ENCODE measurements around the gene MCOLN1.
"Not testable (repeated sequence)": the region's sequence is repeated elsewhere in the genome, so short reads cannot be mapped to it uniquely, and the experiment has no call there.

MCOLN1 gene

DNA sequence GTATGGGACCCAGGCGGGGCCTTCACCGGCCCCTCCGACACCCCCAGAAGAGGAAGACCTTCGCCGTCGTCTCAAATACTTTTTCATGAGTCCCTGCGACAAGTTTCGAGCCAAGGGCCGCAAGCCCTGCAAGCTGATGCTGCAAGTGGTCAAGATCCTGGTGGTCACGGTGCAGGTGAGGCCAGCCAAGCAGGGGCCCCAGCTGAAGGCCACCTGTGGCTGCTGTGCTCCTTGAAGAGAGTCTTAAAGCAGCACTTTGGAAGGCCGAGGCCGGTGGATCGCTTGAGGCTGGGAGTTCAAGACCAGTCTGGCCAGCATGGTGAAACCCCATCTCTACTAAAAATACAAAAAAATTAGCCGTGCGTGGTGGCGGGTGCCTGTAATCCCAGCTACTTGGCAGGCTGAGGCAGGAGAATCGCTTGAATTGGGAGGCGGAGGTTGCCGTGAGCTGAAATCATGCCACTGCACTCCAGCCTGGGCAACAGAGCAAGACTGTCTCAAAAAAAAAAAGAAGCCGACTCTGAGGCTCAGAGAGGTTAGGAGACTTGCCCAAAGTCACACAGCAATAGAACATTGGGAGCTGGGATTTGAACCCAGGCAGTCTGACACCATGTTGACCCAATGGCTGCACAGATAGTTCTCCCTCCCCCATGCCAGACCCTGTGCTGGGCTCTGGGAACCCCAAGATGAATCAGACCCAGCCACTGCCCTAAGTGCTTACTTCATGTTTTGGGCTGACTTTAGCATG is 2.7 kb downstream of the MCOLN1 start:
- DNase-seq (ENCODE audit: low read depth in 2 of 2, low spot score in 1 of 2): no peak

DNA sequence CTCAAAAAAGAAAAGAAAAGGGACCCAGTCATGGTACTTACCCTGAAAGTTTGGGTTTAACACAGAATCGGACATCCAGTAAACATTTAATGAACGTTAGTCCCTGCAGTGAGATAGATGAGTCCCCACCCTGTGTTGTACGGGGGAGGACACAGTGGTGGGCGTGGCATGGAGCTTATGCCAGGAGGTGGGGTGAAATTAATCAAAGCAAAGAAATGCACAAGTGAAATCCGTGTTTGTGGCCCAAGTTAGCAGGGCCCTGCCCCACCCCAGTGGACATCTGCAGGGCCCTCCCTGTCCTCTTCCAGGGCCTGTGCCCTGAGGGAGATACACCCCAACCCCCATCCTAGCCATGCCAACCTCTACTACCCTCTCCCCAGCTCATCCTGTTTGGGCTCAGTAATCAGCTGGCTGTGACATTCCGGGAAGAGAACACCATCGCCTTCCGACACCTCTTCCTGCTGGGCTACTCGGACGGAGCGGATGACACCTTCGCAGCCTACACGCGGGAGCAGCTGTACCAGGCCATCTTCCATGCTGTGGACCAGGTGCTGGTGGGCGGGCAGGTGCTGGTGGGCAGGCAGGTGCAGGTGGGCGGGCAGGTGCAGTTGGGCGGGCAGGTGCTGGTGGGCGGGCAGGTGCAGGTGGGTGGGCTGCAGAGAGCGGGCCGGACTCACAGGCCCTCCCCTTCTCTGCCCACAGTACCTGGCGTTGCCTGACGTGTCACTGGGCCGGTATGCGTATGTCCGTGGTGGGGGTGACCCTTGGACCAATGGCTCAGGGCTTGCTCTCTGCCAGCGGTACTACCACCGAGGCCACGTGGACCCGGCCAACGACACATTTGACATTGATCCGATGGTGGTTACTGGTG is 3.9 kb downstream of the MCOLN1 start:
- no peak for DNase-seq (ENCODE audit: low read depth in 2 of 2, low spot score in 1 of 2)

- no peak for DNase-seq (ENCODE audit: low read depth in 2 of 2, low spot score in 1 of 2)
Measured at GRCh38 chr19:7527516-7528191, 5.2 kb downstream of the MCOLN1 start.

GRCh38 chr19:7528192-7528519 is 5.7 kb downstream of the MCOLN1 start:
- no peak for DNase-seq (ENCODE audit: low read depth in 2 of 2, low spot score in 1 of 2)

DNA sequence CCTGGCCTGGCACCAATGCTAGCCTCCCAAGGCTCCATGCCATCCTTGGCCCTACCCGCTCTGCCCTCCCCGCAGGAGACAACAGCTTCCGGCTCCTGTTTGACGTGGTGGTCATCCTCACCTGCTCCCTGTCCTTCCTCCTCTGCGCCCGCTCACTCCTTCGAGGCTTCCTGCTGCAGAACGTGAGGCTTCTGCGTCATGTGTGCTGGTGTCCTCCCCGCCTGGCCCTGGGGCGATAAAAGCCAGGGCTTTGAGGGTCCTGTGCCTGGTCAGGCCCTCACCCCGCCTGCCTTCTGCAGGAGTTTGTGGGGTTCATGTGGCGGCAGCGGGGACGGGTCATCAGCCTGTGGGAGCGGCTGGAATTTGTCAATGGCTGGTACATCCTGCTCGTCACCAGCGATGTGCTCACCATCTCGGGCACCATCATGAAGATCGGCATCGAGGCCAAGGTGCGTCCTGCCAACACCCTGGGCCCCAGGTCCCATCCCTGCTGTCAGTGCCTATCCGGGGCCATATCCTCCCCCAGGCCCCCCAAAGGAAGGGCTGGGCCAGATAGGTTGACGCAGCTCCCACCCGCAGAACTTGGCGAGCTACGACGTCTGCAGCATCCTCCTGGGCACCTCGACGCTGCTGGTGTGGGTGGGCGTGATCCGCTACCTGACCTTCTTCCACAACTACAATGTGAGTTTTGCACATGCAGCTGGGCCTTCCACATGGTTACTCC is 6.3 kb downstream of the MCOLN1 start:
- DNase-seq (ENCODE audit: low read depth in 2 of 2, low spot score in 1 of 2): no peak

DNA sequence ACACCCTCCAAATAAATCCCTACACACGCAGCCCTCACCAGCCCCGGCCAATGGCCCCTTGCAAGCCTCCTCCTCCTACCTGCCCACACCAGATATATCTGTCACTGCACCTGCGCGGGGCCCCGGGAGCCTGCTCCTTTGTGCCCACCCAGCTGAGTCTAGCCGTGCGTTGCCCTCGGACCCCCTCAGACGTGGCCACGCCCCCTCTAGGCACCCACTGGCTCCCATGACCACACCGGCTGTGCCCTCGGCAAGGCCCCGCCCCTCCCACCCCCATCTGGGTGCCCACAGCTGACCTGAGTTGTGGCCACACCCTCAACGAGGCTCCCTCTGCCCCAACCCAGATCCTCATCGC is 6.8 kb downstream of the MCOLN1 start:
- no peak for DNase-seq (ENCODE audit: low read depth in 2 of 2, low spot score in 1 of 2)

GRCh38 chr19:7529610-7530490 is 7.4 kb downstream of the MCOLN1 start:
- no peak for DNase-seq (ENCODE audit: low read depth in 2 of 2, low spot score in 1 of 2)

GRCh38 chr19:7533281-7533885 is 11.0 kb downstream of the MCOLN1 start:
- no peak for DNase-seq (ENCODE audit: low read depth in 2 of 2, low spot score in 1 of 2)

DNA sequence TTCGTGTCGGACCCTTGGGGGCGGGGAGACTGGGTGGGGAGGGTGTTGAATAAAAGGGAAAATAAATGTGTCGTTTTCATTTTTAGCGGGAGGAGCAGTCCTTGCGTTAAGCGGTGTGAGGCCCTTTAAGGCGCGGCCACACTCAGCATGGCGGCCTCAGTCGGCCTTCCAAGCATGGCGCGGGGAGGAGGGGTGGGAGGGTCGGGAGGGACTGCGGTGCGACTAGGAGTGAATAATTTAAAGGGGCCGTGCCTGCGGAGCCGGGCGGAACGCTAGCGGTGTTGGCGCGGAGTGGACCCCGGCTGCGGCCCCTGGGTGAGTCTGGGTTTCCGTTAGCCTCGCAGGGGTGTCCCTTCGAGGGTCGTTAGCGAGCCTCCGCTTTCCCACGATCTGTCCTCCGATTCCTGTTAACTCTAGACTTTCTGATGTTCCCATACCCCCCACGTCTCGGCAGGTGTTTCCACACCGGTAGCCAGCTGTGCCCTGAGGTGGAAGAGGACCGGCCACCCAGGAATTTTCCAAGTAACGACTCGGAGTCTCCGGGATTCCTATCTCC is 11.6 kb downstream of the MCOLN1 start:
- peak; percentile 59 to 70 for DNase-seq (ENCODE audit: low read depth in 2 of 2, low spot score in 1 of 2)

GRCh38 chr19:7534531-7535046 is 12.2 kb downstream of the MCOLN1 start:
- no peak for DNase-seq (ENCODE audit: low read depth in 2 of 2, low spot score in 1 of 2)

GRCh38 chr19:7535047-7535997 is 12.9 kb downstream of the MCOLN1 start, which contains the start of gene PNPLA6:
Gene PNPLA6, plus strand, starts transcription at chr19:7535717. Its CDS starts 72 bp downstream, at chr19:7535789.
- DNase-seq (ENCODE audit: low read depth in 2 of 2, low spot score in 1 of 2): peak; percentile 74 to 86

- no peak for DNase-seq (ENCODE audit: low read depth in 2 of 2, low spot score in 1 of 2)
Measured at GRCh38 chr19:7535998-7536695, 13.7 kb downstream of the MCOLN1 start.

- not testable (repeated sequence) for DNase-seq (ENCODE audit: low read depth in 2 of 2, low spot score in 1 of 2)
Measured at GRCh38 chr19:7538990-7539389, 16.6 kb downstream of the MCOLN1 start.

DNA sequence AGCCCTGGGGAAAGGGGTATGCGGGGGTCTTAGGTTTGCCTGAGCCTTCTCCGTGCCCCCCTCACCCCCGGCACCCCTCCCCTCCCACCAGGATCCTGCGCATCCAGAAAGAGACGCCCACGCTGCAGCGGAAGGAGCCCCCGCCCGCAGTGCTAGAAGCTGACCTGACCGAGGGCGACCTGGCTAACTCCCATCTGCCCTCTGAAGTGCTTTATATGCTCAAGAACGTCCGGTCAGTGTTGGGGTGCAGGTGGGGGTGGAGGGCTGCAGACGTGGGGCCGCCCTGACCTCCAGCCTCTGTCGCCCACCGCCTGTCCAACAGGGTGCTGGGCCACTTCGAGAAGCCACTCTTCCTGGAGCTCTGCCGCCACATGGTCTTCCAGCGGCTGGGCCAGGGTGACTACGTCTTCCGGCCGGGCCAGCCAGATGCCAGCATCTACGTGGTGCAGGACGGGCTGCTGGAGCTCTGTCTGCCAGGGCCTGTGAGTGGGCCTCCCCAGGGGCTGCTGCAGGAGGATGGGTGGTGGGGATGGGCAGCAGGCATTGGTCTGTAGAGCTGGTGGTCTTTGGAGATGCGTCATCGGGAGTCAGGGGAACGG is 17.5 kb downstream of the MCOLN1 start:
- no peak for DNase-seq (ENCODE audit: low read depth in 2 of 2, low spot score in 1 of 2)

GRCh38 chr19:7540761-7541474 is 18.5 kb downstream of the MCOLN1 start:
- DNase-seq (ENCODE audit: low read depth in 2 of 2, low spot score in 1 of 2): no peak

DNA sequence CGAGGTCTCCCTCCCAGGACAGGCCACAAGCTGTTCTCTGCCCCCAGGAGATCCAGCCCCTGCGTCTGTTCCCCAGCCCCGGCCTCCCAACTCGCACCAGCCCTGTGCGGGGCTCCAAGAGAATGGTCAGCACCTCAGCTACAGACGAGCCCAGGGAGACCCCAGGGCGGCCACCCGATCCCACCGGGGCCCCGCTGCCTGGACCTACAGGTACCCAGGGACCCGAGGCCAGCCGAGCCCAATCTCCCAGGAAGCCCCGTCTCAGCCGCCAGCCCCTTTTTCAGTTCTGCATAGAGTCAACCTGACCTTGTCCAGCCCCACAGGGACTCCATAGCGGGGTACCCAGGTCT is 19.0 kb downstream of the MCOLN1 start:
- no peak for DNase-seq (ENCODE audit: low read depth in 2 of 2, low spot score in 1 of 2)

All from stimulated activated CD8-positive, alpha-beta memory T cell treated with anti-CD3 and anti-CD28 coated beads, Interleukin-4, amount 100 ng/mL, for 1 hour (primary cell).